Erythroblast (primary cell): Measurements from ENCODE around the gene OR10H3.
"Not testable (repeated sequence)": the region's sequence is repeated elsewhere in the genome, so short reads cannot be mapped to it uniquely, and the experiment has no call there.

Experiments
- DNase-seq, 2 experiments: peaks; one replicate each; lab custom pipeline; 2025; lab: John Stamatoyannopoulos, UW
- GATA1 ChIP-seq: IDR thresholded peaks from 2 replicates; pipeline ENCODE4 v1.6.1; 2011; ENCODE audit warnings: low read depth, mild to moderate bottlenecking, control low read depth, low read length, moderate library complexity
- POLR2A ChIP-seq: IDR thresholded peaks from 2 replicates; pipeline ENCODE4 v1.6.1; 2011; ENCODE audit warnings: mild to moderate bottlenecking, low read length

Gene OR10H3

DNA sequence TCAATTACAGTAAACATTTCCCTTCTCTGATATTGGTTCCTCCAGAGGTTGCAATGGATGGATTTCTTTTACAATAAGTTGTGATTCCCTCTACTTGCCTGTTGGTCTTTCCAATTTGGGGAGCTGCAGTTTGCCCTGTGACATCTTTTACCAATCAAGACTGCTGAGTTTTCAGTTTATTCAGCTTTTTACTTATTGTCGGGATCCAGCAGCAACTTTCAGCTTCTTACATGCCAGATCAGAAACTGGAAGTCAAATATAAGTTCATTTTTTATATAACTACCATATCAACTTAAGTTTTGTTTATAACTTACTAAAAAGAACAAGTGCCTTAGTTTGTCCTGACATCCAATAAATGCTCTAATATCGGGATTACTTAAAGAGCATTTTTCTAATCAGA is 10.5 kb downstream of the OR10H3 start:
- TF ChIP-seq GATA1 (no peak), POLR2A (no peak)
- no peak for DNase-seq

DNA sequence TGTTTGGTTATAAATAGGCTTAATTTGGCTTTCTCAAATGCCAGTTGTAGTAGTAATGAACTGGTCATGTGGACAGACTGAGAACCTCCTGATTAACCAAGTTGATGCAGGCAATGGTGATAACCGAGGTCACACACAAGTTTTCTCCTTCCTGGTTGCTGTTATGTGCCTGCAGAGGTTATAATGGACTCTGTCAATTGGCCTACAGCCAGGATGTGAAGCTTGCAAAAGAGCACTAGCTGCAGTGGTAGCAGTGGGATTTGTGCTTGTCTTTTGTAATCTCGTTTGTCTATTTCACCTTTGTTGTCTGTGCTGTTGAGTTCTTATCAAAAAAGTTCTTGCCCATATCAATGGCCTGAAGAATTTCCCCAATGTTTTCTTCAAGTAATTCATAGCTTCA is 20.6 kb downstream of the OR10H3 start:
- TF ChIP-seq GATA1 (no peak), POLR2A (no peak)
- no peak for DNase-seq

GRCh38 chr19:15759962-15760565 is 22.3 kb downstream of the OR10H3 start:
- TF ChIP-seq POLR2A (no peak), GATA1 (no peak)

GRCh38 chr19:15769586-15769985 is 31.8 kb downstream of the OR10H3 start:
- no peak for DNase-seq
- TF ChIP-seq POLR2A (no peak), GATA1 (no peak)

More at GRCh38 chr19:15759962-15760565, 22.3 kb downstream of the OR10H3 start:
- peak; percentile 10 to 38 for DNase-seq

- not testable (repeated sequence) for DNase-seq
Measured at GRCh38 chr19:15774159-15774558, 36.4 kb downstream of the OR10H3 start.

- DNase-seq: no peak
- TF ChIP-seq POLR2A (no peak), GATA1 (no peak)
Measured at GRCh38 chr19:15775249-15775648, 37.5 kb downstream of the OR10H3 start.

DNA sequence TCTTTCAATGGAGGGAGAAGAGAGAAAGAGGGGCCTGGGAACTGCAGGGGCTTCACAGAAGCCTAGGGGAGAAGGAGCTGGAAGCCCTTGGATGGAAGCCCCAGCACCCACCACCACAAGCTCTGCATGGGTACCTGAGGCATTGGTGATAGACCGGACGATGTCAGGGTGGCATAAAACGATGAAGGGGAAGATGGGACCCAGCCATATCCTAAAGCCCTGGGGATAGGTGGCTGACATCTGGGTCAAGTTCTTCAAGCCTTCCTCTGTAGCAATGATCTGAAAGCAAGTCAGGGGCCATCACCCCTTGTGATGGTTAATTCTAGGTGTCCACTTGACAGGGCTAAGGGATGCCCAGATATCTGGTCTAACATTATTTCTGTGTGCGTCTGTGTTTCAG is 38.5 kb downstream of the OR10H3 start:
- no peak for DNase-seq
- no peak for TF ChIP-seq GATA1
- no peak for TF ChIP-seq POLR2A

- TF ChIP-seq GATA1 (no peak), POLR2A (no peak)
- DNase-seq: no peak
Measured at GRCh38 chr19:15776991-15777970, 39.5 kb downstream of the OR10H3 start.

DNA sequence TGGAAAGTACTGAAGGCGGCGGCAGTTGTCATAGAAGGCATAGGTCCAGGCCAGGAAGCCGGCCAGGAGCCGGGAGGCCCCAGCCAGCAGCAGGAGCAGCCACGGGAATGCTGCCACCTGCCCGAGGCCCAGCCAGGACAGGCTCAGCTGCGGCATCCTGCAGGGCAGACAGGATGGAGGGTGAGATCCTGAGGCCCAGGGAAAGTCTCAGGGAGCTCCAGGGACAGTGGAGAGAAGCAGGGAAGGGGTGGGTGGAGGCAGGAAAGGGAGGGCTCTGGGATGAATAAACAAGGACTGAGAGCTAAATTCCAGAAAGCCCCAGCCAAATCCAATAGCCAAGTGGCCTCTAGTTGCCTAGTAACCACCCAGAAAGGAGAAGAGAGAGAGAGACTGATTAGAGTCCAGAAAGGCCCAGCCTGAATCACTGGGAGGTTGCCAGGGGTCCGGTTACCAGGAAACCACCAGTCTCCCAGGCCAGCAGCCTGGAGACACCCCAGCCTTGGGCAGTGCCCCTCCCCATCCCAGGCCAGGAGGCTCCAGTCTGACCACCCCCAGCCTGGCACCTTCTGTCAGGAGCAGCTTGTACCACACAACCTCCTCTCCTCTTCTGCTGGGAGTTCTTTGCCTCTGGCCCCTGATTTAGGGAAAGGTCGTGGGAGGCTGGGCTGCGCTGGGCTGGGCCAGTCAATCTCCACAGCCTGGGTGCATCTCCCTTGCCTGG is 42.1 kb downstream of the OR10H3 start:
- DNase-seq: no peak
- TF ChIP-seq POLR2A (no peak), GATA1 (no peak)

GRCh38 chr19:15780610-15781418 is 43.0 kb downstream of the OR10H3 start:
- TF ChIP-seq POLR2A (no peak), GATA1 (no peak)
- DNase-seq: no peak

DNA sequence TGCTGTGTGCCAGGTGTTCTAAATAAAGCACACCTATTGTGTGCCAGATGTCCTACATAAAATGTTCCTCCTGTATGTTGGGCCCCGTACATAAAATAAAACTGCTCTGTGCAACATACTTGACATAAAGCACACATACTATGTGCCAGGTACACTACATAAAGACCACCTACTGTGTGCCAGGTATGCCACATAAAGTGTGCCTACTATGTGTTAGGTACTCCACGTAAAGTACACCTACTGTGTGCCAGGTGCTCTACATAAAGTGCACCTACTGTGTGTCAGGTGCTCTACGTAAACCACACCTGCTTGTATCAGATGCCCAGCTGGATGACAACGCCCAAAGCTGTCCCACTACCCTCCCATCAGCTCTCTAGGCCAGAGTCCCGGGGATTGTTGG is 43.9 kb downstream of the OR10H3 start:
- TF ChIP-seq POLR2A: no peak
- no peak for TF ChIP-seq GATA1
- no peak for DNase-seq

DNA sequence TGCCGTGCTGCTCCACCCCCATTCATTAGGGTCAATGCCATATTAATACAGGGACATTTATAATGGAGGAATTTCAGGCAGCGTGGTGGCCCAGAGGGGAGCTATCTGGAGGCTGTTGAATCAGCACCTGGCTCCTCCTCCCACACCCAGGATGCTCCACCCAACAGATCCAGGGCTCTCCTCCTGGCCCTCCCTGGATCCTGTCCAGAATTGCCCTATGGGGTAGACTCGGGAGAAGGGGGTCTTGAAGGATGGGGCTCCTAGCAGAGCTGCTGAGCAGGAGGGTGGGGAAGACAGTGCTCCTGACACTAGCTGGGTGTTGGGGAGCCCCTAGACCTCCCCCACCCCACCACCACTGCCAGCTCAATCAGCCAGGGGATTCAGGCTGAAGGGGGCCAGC is 44.4 kb downstream of the OR10H3 start:
- DNase-seq: no peak

GRCh38 chr19:15782896-15783295 is 45.1 kb downstream of the OR10H3 start:
- DNase-seq: not testable (repeated sequence)

More for the DNA sequence above, 44.4 kb downstream of the OR10H3 start:
- TF ChIP-seq GATA1: no peak
